Neural progenitor cell (in vitro differentiated cells): ENCODE measurements around the gene AFG1L.

Experiments used
- EZH2 ChIP-seq: fragments of 200-600 bp; sonication (generic); IDR thresholded peaks from 2 replicates; pipeline ENCODE4 v1.6.1; 2017; ENCODE audit warnings: antibody characterized with exemption, mild to moderate bottlenecking, moderate library complexity
- EZH2phosphoT487 ChIP-seq: fragments of 200-600 bp; sonication (generic); IDR thresholded peaks from 2 replicates; pipeline ENCODE4 v1.6.1; 2017; ENCODE audit warnings: antibody characterized with exemption
- TF ChIP-seq, protein P1 (sequence below): fragments of 200-600 bp; sonication (generic); IDR thresholded peaks from 2 replicates; pipeline ENCODE4 v1.5.1; 2017; ENCODE audit warnings: antibody characterized with exemption, mild to moderate bottlenecking

DNA sequence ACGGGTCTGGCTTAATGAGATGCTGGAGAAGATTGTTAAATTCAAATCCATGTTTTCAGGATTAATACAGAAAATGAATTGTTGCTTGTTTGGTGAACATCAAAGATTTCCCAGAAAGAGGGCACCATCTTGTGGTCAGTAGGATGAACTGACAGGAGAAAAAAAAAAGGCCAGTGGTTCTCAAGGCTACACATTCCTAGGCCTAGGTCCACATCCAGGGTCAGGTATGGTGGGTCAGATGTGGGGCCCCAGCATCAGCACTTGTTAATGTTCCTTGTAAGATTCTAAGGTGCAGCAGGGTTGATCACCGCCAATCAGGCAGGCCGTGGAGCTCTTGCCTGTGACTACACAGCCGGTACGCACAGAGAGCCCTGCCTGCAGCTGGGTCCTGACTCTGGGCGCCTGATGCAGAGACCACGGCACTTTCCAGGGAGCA, 231.9 kb downstream of the AFG1L start:
- TF ChIP-seq EZH2: no peak
- TF ChIP-seq, protein P1, sequence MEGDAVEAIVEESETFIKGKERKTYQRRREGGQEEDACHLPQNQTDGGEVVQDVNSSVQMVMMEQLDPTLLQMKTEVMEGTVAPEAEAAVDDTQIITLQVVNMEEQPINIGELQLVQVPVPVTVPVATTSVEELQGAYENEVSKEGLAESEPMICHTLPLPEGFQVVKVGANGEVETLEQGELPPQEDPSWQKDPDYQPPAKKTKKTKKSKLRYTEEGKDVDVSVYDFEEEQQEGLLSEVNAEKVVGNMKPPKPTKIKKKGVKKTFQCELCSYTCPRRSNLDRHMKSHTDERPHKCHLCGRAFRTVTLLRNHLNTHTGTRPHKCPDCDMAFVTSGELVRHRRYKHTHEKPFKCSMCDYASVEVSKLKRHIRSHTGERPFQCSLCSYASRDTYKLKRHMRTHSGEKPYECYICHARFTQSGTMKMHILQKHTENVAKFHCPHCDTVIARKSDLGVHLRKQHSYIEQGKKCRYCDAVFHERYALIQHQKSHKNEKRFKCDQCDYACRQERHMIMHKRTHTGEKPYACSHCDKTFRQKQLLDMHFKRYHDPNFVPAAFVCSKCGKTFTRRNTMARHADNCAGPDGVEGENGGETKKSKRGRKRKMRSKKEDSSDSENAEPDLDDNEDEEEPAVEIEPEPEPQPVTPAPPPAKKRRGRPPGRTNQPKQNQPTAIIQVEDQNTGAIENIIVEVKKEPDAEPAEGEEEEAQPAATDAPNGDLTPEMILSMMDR: peak; percentile 92
- TF ChIP-seq EZH2phosphoT487: no peak
